Urothelium cell line (cell line): ENCODE results near the gene CSF2.

Experiments
- DNase-seq: peaks from one replicate; pipeline ENCODE4 v3.0.0; 2011; ENCODE audit warnings: low spot score, mixed read lengths
- FAIRE-seq: peaks from 2 replicates; lab custom pipeline; 2011; peaks lifted over from hg19 to GRCh38; lab: Jason Lieb, UNC

The CSF2 gene

GRCh38 chr5:132073231-132074013 lies at the start of gene CSF2:
Gene CSF2 (plus strand): TSS chr5:132073789. CDS start chr5:132073824, 35 bp downstream.
- FAIRE-seq (peak; percentile 58), DNase-seq (peak; percentile 87)

GRCh38 chr5:132024117-132024435 lies 49.5 kb upstream of the CSF2 start:
- peak; percentile 50 for FAIRE-seq

GRCh38 chr5:132024789-132025402 lies 48.7 kb upstream of the CSF2 start:
- DNase-seq (no peak), FAIRE-seq (no peak)

More at GRCh38 chr5:132024117-132024435, 49.5 kb upstream of the CSF2 start:
- DNase-seq = no peak

- DNase-seq = no peak
- no peak for FAIRE-seq
Observed at GRCh38 chr5:132025403-132025971, 48.1 kb upstream of the CSF2 start.

GRCh38 chr5:132026516-132027008 lies 47.0 kb upstream of the CSF2 start:
- DNase-seq = no peak
- FAIRE-seq = no peak

GRCh38 chr5:132027027-132027426 lies 46.6 kb upstream of the CSF2 start:
- FAIRE-seq = no peak
- DNase-seq = no peak

GRCh38 chr5:132029609-132030330 lies 43.8 kb upstream of the CSF2 start:
- no peak for DNase-seq
- no peak for FAIRE-seq

- FAIRE-seq (no peak), DNase-seq (no peak)
Observed at GRCh38 chr5:132030610-132031009, 43.0 kb upstream of the CSF2 start.

GRCh38 chr5:132032196-132032595 lies 41.4 kb upstream of the CSF2 start:
- FAIRE-seq = no peak

GRCh38 chr5:132033122-132033521 lies 40.5 kb upstream of the CSF2 start:
- no peak for DNase-seq
- no peak for FAIRE-seq

More at GRCh38 chr5:132032196-132032595, 41.4 kb upstream of the CSF2 start:
- DNase-seq = no peak

GRCh38 chr5:132037353-132037752 lies 36.2 kb upstream of the CSF2 start:
- DNase-seq (no peak), FAIRE-seq (no peak)

GRCh38 chr5:132044207-132044606 lies 29.4 kb upstream of the CSF2 start:
- no peak for DNase-seq
- no peak for FAIRE-seq

- FAIRE-seq (no peak), DNase-seq (no peak)
Observed at GRCh38 chr5:132046880-132047299, 26.7 kb upstream of the CSF2 start.

GRCh38 chr5:132049093-132049492 lies 24.5 kb upstream of the CSF2 start:
- DNase-seq (no peak), FAIRE-seq (no peak)

GRCh38 chr5:132049559-132049958 lies 24.0 kb upstream of the CSF2 start:
- DNase-seq (no peak), FAIRE-seq (no peak)

GRCh38 chr5:132050136-132050535 lies 23.5 kb upstream of the CSF2 start:
- DNase-seq = no peak
- FAIRE-seq = no peak

GRCh38 chr5:132050661-132051552 lies 22.7 kb upstream of the CSF2 start:
- FAIRE-seq = no peak

GRCh38 chr5:132052520-132052919 lies 21.1 kb upstream of the CSF2 start:
- DNase-seq = no peak
- no peak for FAIRE-seq

More at GRCh38 chr5:132050661-132051552, 22.7 kb upstream of the CSF2 start:
- DNase-seq = no peak

- no peak for DNase-seq
- no peak for FAIRE-seq
Observed at GRCh38 chr5:132053483-132053882, 20.1 kb upstream of the CSF2 start.

GRCh38 chr5:132054031-132054696 lies 19.4 kb upstream of the CSF2 start:
- DNase-seq (no peak), FAIRE-seq (no peak)
